GM12864 (cell line): Measurements from ENCODE around the gene KRT33A.
"Not testable (repeated sequence)": the region's sequence is repeated elsewhere in the genome, so short reads cannot be mapped to it uniquely, and the experiment has no call there.

Experiments used
- DNase-seq: peaks from one replicate; pipeline ENCODE4 v3.0.0-alpha.2; 2011; ENCODE audit warnings: low read depth
- H3K4me3 ChIP-seq: 2 replicates; pipeline ENCODE4 v1.5.1; 2011; ENCODE audit warnings: mild to moderate bottlenecking, low read depth, low read length, control low read depth
- CTCF ChIP-seq: IDR thresholded peaks from 2 replicates; pipeline ENCODE4 v1.5.1; 2011; ENCODE audit warnings: low read depth, mild to moderate bottlenecking, moderate library complexity, low read length, control low read depth, inconsistent platforms; ENCODE audit errors: missing control alignments

KRT33A gene

GRCh38 chr17:41360296-41360995 lies 9.8 kb upstream of the KRT33A start:
- no peak for DNase-seq
- no peak for TF ChIP-seq CTCF
- H3K4me3 ChIP-seq, result no peak overlapping the region

GRCh38 chr17:41354536-41354935 lies 3.9 kb upstream of the KRT33A start:
- H3K4me3 ChIP-seq, result no peak overlapping the region
- no peak for DNase-seq
- TF ChIP-seq CTCF, result no peak

DNA sequence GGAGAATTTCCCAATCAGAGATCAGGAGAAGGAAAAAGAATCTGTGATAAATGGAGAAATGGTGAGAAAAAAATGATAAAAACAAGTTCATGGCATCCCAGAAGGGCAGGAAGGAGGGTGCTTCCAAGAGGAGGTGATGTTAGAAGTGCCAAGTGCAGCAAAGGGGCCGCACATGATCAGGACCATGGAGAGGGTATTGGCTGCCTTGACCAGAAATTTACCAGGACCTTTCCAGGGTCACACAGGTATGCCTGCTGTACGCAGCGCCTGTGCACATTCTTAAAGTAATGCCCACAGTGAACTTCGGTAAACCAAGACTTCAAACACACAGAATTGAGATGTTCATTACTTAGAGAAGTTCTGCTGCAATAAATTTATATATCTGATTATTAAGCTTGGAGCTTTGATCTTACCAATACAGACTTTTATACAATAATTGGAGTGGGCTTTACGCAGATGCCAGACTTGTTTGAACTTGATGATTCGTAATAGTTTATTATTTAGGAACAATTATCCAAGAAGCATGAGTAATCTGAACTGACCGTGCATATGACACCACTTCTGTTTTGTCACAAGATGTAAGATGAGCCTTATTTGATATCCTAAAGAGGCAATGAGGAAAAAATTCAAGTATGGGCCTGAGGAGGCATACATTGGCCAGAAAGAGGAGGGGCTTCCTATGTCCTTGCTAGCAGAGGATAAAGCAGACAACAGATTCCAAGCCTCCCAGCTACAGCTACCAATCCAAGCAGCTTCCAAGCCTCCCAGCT lies 2.2 kb upstream of the KRT33A start:
- TF ChIP-seq CTCF, result no peak
- DNase-seq, result no peak

DNA sequence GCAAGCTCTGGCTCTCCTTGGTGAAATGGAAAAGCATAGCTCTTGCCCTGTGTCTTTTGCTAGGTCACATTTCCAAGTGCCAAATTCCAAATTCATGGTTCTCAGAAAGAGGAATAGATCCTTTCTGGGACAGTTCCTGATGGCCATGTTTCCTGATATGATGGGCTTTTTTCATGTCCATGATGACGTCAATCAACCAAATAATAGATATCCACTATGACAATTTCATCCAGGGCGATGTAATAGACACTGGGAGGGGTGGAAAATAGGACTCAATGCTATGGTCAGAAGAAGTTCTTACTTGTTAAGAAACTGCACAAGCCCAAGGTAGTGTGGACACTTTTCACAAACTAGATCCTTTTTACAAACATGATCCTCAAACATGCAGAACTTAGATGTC lies 549 bp upstream of the KRT33A start:
- no peak overlapping the region for H3K4me3 ChIP-seq
- TF ChIP-seq CTCF, result no peak
- DNase-seq, result no peak

More for the DNA sequence above, 2.2 kb upstream of the KRT33A start:
- no peak overlapping the region for H3K4me3 ChIP-seq

GRCh38 chr17:41347869-41348760 lies 2.5 kb downstream of the KRT33A start:
- no peak for TF ChIP-seq CTCF
- no peak for DNase-seq
- no peak overlapping the region for H3K4me3 ChIP-seq

DNA sequence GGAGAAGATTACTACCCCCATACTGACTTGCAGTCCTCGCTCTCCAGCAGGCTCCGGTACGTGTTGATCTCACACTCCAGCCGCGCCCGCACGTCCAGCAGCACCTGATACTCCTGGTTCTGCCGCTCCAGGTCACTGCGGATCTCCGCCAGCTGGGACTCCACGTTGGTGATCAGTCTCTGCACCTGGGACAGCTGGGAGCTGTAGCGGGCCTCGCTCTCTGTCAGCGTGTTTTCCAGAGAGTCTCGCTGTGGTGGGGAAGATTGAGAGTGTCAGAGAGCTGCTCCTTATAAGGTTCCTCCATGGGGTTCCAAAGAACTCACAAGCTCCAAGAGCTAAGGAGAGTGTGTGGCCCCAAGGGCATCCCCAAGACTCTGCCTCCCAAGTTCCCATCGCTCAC lies 4.2 kb downstream of the KRT33A start:
- not testable (repeated sequence) for DNase-seq

GRCh38 chr17:41345992-41346391 lies 4.6 kb downstream of the KRT33A start:
- no peak for DNase-seq
- no peak overlapping the region for H3K4me3 ChIP-seq
- TF ChIP-seq CTCF, result no peak

More for the DNA sequence above, 4.2 kb downstream of the KRT33A start:
- H3K4me3 ChIP-seq, result not testable (repeated sequence)
